Daoy (cell line): ENCODE measurements around the gene AGMO. TPM values are rescaled to one million over a fixed set of nuclear protein-coding genes. Genes with fewer than 3 reads are reported as not detected.

ENCODE experiments used
- DNase-seq: peaks from one replicate; pipeline ENCODE4 v3.0.0-alpha.2; 2015; ENCODE audit warnings: low read depth
- total RNA-seq: library from RNA; depleted of rRNA; stranded (reverse); fragments of >200 nt; shearing (Covaris generic); gene quantifications from 2 replicates; pipeline ENCODE4 v1.2.3, GENCODE V29; 2014; rRNA removed

The AGMO gene
- total RNA-seq = 0.06 TPM in 1 of 2 replicates, not detected in the other

DNA sequence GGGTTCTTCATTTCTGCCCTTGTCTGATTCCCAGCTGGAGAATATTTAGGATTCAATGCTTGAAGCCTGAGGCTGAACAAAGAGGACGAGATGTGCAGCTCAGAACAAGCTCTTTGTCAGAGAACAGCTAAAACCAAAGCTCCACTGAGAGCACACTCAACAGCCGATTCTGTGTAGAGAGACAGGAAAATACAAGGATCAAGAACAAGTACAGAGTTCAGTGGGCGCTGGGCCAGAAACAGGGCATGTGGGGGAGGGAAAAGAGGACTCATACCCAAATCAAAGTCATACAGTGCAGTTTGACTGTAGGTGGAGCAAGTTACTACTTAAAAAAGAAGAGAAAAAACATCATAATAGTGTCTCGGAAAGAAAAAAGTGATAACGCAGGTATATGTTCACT, at the start of gene AGMO:
Gene AGMO, minus strand, starts transcription at position 181 of the 400 bp plus-strand sequence.
- DNase-seq = peak; percentile 5

DNA sequence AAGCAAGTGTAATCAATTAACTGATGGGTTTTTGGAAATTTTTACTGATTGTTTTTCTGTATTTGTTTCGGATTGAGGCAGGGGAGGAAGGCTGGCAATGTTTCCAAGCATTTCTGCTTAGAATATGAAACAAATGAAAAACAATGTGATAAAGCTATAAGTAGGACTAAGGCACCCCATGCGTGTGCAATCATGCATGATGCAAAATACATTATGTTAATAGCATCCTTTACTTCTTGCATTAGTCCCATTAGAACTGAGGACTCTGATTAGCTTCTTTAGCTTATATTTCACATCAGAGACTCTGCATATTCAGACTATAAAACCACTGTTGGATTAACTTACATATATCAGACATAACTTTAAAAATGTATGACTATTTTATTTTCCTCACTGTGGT, 48.7 kb upstream of the AGMO start:
- DNase-seq = no peak

DNA sequence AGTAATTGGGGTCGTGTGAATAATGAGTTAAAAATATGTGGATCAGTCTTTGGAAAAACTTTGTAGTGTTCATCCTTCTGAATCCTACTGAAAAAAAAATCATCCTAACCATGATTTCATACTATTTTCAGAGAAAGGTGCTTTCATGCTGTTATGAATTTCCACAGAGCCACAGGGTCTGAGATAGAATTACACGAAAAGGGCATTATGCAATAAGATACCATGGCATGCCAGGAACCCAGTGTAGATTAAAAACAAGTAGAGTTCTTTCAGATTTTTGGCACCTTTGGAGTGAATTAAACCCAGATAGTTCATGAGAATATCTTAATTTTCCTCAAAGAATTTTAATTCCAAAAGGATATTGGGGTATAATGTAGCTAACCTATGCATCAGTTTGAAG, 47.5 kb upstream of the AGMO start:
- DNase-seq = no peak

DNA sequence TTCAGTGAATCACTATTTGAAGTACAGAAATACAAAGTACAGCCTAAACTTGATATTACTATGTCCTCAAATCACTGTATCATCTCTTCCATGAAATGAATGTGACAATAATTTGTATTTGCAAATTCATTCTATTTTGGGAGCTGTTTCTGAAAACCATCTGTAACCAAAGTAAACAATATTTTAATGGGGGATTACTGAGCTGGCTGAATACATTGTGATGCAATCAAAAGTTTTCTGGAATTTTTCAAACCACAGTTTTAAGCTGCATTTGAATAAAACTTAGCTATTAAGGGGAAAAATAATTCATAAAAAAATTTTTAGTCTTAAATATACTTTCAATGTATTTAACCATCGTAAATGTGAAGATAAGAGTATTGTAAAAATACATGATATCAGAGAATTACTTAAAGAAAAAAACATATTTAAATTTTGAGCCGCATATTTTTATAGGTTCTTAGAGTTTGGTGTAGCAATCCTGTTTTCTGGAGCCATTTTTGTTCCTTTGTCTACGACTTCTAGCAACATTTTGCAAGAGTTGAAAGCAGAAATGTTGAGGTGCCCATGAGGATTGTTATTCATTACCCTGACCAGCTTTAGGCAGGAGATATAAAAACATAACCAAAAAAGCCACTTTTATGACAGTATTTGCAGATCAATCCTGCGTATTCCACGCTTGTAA, 45.9 kb upstream of the AGMO start:
- DNase-seq = no peak

DNA sequence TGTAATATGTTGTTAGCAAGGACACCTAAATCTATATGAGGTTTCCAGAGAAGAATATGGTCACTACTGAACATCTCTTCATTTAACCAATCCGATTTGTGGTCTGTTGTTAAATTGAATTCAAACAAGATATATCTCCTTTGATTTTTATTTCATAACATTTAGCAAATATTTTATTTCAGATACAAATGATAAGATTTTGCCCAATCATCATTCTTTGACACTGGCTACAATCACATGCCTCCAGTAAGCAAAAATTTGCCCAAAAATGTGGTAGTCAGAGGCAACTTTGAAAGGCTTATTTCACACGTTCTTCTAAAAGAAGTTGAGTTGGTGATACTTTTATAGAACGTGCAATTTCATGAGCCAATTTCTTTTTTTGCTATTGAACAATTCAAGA, 44.7 kb upstream of the AGMO start:
- no peak for DNase-seq

DNA sequence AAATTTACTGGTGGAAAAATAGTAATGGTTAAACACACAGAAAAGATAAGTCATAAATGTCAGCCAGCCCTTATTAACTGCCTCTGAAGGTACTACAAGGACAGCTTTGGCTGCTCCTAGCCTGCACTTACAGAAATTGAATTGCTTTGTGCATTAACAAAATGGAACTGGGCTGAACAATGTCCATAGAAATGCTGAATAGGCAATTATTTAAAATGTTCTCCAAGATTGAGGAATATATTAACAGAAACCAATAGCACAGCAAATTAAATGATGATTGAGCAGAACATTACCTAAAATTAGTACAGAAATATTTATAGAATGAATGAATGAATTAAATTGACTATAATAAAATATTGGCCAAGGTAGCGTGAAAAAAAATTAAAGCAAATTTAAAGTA, 42.4 kb upstream of the AGMO start:
- no peak for DNase-seq

DNA sequence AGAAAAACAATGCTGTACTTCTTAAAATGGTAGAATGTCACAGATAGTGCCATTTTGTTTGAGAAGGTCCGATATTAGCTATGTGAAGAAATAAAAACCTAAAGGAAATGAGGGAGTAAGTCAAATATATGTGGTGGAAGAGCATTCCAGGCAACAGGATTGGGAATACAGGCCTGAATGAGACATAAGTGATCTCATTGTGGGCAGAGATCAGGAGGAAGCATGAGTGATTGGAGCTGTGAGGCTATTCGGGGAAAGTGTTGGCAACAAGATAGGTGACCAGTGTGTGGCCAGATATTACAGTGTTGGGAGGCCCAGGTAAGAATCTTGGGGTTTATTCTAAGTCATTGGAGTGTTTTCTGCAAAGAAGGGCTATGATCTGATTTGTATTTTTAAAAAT, 41.3 kb upstream of the AGMO start:
- peak; percentile 4 for DNase-seq

DNA sequence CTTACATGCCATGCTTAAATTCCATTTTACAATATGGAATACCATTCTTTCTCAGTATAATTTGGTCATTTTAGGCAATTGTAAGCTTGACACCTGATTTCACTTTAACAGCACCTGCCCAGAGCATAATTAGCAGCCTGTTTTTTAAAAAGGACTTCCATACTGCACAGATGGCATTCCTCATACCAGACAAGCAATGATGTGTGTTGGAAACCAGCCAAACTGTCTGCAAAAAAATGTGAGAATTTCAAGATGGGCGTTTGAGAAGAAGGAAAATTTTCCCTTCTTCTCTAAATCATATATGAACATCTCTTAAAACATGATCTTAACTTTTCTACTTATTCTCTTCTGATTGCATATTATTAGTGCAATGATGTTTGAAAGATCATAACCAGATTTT, 40.4 kb upstream of the AGMO start:
- DNase-seq = no peak

DNA sequence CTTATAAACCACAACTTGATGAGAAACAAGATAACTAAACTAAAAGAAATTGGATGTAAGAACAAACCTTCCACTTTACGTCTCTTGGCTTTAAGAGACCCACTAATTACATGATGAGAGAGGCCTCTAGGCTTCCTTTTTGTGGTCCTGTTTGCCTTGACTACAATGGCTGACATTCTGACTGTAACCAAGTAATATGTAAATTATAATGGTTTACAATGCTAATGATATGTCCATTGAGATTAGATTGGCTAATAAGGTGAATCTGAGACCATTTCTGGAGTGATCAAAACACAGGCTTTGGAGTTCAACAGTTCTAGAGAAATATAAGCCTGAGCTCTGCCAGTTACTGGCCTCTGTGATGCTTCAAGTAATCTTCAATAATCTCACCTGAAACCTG, 39.4 kb upstream of the AGMO start:
- DNase-seq = no peak

DNA sequence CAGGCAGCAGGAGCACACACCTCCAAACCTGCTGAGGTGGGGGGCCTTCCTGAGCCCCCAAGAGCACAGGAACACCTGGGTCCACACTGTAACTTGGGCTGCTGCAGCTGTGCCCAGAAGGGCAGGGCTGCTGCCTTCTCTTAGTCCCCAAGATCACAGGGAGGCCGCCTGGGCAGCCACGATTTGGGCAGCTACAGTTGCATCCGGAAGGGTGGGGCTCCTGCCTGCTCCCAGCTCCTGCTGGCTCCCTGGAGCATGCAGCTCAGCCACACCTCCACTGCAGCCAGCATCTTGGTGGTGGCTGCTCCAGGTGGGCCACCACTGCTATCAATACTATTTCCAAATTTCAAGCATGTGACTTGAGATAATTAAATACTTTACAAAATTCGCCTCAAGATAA, 38.5 kb upstream of the AGMO start:
- DNase-seq = no peak

DNA sequence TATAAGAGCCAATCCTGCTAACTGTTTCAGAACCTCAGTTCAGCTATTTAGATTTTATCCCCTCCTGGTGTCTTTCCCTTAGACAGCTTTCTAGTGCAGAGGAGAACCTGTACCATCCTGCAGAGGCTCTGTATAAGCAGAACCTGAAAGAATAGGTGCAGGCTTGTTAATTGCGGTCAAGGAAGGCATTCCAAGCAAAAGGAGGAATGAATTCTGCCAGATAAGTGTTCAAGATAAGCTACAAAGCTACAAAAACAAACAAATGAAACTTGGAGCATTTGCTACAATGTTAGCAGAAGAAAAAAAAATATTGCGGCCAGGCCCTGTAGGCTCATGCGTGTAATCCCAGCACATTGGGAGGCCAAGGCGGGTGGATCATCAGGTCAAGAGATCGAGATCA, 32.6 kb upstream of the AGMO start:
- DNase-seq = no peak

DNA sequence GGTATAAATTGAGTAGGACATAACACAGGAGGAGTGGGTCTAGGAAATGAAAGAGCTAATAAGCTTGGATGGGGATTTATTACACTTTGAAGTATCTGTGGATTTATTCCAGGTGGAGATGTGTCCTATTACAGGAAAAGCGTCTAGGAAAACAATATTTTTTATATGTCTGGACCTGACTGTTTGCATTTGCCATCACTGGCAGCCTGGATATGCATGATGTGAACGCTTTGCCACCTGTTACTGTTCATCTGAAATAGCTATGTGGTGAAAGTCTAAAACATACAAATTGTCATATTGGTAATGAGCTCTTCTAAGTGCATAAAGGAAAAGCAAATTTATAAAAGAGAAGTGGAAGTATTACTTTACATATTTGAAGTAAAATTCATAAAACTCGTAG, 31.6 kb upstream of the AGMO start:
- no peak for DNase-seq

DNA sequence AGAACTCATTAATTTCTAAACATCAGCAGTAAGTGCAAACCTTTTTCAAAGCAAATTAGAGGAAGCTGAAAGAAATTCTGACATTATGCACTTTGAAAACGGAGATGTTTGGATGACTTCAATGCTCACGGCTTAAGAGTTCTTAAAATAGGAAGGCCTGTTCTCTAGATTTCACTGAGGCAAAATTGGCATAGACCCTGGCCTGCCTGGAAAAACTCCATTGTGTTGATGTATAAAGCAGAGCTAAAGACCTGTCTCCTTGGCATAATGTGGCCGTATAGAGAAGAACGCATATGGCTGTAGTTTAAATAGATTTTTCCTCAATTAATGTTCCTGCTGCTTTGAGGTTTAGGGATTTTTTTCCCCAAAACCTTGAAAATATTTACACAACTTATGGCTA, 24.5 kb upstream of the AGMO start:
- DNase-seq = no peak

DNA sequence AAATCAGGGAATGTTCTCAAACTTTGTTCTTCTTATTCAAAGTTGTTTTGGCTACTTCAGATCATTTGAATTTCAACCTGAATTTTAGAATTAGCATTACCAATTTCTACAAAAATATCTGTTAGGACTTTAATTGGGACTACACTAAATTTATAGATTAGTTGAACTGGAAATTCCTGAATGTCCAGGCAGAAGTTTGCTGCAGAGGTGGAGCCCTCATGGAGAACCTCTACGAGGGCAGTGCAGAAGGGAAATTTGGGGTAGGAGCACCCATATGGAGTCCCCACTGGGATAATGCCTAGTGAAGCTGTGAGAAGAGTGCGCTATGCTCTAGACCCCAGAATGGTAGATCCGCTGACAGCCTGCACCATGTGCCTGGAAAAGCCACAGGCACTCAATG, 22.8 kb upstream of the AGMO start:
- no peak for DNase-seq

DNA sequence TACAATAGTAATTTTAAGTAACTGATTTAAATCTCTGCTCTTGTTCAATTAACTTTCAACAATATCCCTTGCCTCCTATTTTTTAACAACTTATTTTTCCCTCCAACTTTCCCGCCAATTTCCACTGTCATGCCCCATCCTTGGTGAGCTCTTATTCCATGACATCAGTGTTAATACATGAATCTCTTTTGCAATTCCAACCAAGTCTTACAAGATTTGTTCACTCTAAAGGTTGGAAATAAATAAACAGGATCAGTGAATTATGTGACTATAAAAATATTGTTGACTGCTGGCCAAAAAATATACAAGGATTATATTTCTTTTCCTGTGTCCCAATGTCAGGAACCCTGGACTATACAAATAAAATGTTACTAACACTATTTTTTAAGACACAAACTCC, 21.0 kb upstream of the AGMO start:
- DNase-seq = no peak

DNA sequence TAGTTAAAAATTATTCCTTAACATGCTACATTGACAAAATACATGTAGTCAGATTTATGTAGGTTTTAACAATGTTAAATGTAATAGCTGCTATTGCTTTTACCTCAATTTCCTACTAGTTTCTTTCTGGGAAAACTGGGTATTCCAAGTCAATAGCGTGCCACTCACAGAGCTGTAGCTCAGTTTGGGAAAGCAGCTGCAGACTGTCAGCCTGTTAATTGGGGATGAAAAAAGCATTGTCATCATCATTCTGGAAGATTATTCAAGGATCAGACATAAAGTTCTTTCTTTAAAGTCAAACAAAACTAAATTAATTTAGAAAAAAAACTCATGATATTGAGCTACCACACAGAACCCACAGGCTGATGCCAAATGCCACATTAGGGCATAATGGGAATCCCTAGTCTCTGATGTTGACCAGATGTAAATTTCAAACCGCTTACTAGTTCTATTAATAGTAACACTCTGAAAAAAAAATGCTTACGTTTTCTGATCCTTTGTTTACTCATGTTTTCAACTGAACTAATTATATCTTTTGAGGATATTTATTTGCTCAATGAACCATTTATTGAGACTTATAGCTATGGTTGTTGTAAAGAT, 19.6 kb upstream of the AGMO start:
- DNase-seq = no peak

DNA sequence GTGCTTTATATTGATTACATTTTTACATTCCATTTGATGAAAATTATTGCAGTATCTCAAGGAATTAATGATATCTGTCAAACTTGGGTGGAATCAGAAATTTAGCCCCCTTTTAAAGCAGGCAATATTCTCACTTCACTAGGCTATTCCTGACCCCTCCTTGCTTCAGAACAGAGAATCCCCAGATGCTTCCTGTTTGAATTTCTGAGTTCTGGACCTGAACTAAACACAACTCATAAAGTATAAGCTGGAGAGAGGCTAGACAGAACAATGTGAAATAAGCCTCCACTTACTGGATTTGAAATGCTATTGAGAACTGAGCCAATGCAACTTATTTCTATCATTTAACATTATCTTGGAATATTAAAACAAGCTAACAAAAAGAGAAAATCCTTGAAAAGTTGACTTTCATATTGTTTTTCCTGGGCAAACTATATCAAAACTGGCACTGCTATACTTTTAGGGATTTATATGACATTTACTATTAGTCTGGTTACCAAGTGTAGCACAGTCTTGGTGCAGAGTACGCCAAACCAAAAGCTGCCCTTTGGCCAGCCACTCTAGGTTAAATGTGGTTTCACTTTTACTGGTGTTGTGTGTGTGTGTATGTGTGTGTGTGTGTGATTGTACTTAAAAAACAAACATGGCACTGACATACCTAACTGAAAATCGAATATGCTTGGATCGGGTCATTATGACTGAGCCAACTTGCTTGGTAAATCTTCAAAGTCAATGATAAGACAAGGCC, 19.0 kb upstream of the AGMO start:
- DNase-seq = no peak

DNA sequence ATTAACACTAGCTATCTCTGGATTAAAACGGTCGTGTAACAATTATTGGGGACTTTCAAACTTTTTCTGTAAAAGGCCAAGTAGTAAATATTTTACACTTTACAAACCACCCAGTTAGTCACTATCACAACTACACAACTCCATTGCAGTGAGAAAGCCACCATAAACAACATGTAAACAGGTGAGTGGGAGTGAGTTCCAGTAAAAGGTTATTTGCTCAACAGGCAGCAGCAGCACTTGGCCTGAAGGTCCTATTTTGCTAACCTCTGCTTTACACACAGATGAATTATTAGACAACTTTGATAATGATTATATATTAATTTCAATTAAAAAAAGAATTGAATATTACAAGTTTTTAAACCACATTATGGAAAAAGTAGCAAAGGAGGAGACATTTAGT, 15.8 kb upstream of the AGMO start:
- no peak for DNase-seq

DNA sequence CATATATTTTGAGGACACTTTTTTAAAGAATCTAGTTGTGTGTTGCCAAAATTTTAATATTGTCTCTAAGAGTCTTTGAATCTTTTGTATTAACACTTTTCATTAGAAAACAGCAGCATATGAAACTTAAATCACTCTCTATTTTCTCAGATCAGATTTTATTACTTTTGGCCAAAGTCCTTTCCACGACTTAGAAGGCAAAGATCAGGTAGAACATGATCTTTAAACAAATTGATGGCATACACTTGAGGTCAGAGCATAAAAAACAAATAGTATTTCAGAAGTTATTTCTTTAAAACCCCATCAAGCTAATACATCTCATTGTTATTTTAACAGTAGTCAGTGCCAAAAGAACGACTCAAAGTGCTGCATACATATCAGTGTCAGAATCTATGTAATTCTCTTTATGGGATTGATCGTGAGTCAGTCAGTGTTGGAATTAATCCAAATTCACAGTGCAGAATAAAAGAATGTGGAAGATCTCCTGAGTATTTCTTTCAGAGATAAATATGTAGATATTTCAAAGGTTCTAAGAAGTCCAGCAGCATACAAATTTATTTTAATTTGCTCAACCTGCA, 9.6 kb upstream of the AGMO start:
- DNase-seq = no peak

DNA sequence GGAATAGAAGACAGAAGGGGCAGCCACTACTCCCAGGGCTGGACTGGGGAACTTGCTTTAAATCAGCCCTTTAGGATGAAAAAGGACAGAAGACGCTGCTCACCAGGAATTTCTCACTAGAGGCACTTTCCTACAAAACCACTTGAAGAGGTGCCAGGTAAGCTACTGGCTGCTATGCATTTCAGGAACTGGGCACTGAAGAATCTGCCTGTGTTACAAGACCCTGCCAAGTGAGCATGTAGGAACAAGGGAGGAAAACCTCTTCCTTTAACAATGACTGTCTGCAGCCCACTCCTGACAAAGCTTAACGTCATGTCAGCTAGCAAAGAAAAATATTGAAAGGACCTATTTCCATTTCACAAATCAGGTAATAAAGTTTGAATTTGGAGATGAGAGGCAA, 5.8 kb upstream of the AGMO start:
- no peak for DNase-seq

DNA sequence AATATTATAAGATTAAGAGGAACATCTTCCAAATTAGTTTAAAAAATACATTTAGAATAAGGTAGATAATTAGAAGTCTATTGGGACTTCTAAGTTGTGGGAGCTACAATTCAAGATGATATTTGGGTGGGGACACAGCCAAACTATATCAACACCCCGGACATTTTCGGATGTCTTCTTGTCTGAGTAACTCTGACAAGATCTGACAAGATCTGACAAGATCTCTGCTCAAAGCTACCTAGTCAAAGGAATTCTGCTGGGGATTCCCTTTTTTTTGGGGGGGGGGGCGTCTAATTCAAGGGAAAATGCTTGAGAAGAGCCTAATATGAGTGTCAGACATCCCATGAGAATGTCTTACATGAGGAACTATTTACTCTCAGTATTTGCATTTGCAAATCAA, 5.2 kb upstream of the AGMO start:
- DNase-seq = no peak

DNA sequence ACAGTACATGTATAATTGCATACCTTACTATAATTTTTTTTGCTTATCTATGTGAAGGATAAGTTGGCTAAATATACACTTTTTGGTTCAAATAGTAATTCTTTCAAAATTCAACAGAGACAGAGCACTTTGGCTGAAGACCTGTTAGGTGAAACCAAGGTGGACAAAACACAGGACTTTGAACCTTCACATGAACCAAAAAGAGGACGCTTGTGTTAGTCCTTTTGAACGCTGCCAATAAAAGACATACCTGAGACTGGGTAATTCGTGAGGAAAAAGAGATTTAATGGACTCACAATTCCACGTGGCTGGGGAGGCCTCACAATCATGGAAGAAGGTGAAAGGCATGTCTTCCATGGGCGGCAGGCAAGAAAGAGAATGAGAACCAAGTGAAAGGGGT, 4.7 kb upstream of the AGMO start:
- no peak for DNase-seq

DNA sequence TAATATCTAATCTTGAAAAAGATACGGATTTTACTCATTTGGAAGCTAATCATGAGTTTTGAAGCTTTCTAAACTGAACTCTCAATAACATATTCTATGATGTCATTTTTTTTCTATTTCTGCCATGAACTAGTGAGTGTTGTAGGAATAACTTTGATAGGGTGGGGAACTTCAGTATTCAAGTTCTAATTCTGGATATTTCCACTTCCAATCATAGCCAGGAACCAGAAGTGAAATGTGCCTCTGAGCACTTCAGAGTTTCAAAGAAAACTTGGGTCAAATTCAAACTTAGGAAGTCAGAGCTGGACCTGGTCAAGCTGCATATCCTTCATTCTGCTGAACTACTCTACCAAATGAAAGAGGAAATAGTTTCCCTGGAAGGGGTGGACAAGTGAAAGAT, 847 bp downstream of the AGMO start:
- DNase-seq = no peak
